CD4-positive, alpha-beta T cell treated with Interleukin-6 at 100 ng/mL for 8 hours (primary cell): ENCODE results near the gene SIPA1L3.

Experiments used
- DNase-seq: peaks from one replicate; pipeline ENCODE4 v3.0.0-alpha.2; 2020; ENCODE audit warnings: mixed read lengths, low spot score

SIPA1L3 gene

GRCh38 chr19:38152461-38153379, 245.7 kb downstream of the SIPA1L3 start:
- no peak for DNase-seq

- no peak for DNase-seq
Measured at GRCh38 chr19:38155453-38155852, 248.4 kb downstream of the SIPA1L3 start.

- DNase-seq, result no peak
Measured at GRCh38 chr19:38158730-38159129, 251.7 kb downstream of the SIPA1L3 start.

- no peak for DNase-seq
Measured at GRCh38 chr19:38162094-38162493, 255.1 kb downstream of the SIPA1L3 start.

- DNase-seq, result no peak
Measured at GRCh38 chr19:38162632-38163031, 255.6 kb downstream of the SIPA1L3 start.

- DNase-seq, result no peak
Measured at GRCh38 chr19:38163419-38164290, 256.6 kb downstream of the SIPA1L3 start.

GRCh38 chr19:38164526-38164925, 257.5 kb downstream of the SIPA1L3 start:
- no peak for DNase-seq

GRCh38 chr19:38165335-38165734, 258.3 kb downstream of the SIPA1L3 start:
- no peak for DNase-seq

- no peak for DNase-seq
Measured at GRCh38 chr19:38168637-38169036, 261.6 kb downstream of the SIPA1L3 start.

GRCh38 chr19:38170334-38170733, 263.3 kb downstream of the SIPA1L3 start:
- no peak for DNase-seq

GRCh38 chr19:38172001-38172400, 265.0 kb downstream of the SIPA1L3 start:
- no peak for DNase-seq

GRCh38 chr19:38173291-38174041, 266.5 kb downstream of the SIPA1L3 start:
- no peak for DNase-seq

- no peak for DNase-seq
Measured at GRCh38 chr19:38175422-38175821, 268.4 kb downstream of the SIPA1L3 start.

- DNase-seq, result no peak
Measured at GRCh38 chr19:38180071-38180470, 273.1 kb downstream of the SIPA1L3 start.

- no peak for DNase-seq
Measured at GRCh38 chr19:38182536-38183210, 275.7 kb downstream of the SIPA1L3 start.

GRCh38 chr19:38183251-38183897, 276.4 kb downstream of the SIPA1L3 start:
- DNase-seq, result no peak

GRCh38 chr19:38184815-38185214, 277.8 kb downstream of the SIPA1L3 start:
- no peak for DNase-seq

- DNase-seq, result no peak
Measured at GRCh38 chr19:38185562-38185961, 278.6 kb downstream of the SIPA1L3 start.

GRCh38 chr19:38190061-38190460, 283.1 kb downstream of the SIPA1L3 start:
- DNase-seq, result no peak

GRCh38 chr19:38190793-38191192, 283.8 kb downstream of the SIPA1L3 start:
- DNase-seq, result no peak

- DNase-seq, result no peak
Measured at GRCh38 chr19:38191747-38192146, 284.7 kb downstream of the SIPA1L3 start.
